CD8-positive, alpha-beta memory T cell (primary cell): Measurements from ENCODE around the gene MYL3. TPM values are rescaled to one million over a fixed set of nuclear protein-coding genes. Genes with fewer than 3 reads are reported as not detected.

Experiments used
- CTCF ChIA-PET: fragments of 350-600 bp; sonication (Branson Sonifier 250); formaldehyde crosslinking; loops from one replicate; lab custom pipeline; 2021; ENCODE audit warnings: antibody characterized with exemption; lab: Charles Lee
- POLR2A ChIA-PET: fragments of 350-600 bp; sonication (Branson Sonifier 250); formaldehyde crosslinking; loops from one replicate; lab custom pipeline; 2021; ENCODE audit warnings: antibody characterized with exemption; lab: Charles Lee
- DNase-seq, 5 donors: peaks; one replicate each; pipeline versions ENCODE4 v3.0.0 to v3.0.0-alpha.2; 2020 to 2022; ENCODE audit warnings: mixed read lengths in 1 of 5
- H3K27ac ChIP-seq: one replicate; pipeline ENCODE4 v1.7.0; 2013; ENCODE audit warnings: low read depth, mild to moderate bottlenecking, low read length, moderate library complexity
- H3K27me3 ChIP-seq: 2 replicates; pipeline ENCODE4 v1.7.0; 2013; ENCODE audit warnings: low read length, mild to moderate bottlenecking; ENCODE audit not compliant: insufficient read depth, poor library complexity, severe bottlenecking
- H3K36me3 ChIP-seq: 2 replicates; pipeline ENCODE4 v1.7.0; 2013; ENCODE audit warnings: mild to moderate bottlenecking, low read length, moderate library complexity; ENCODE audit not compliant: insufficient read depth
- H3K4me1 ChIP-seq: 2 replicates; pipeline ENCODE4 v1.7.0; 2013; ENCODE audit warnings: mild to moderate bottlenecking, low read length, moderate library complexity; ENCODE audit not compliant: insufficient read depth
- H3K4me3 ChIP-seq: 2 replicates; pipeline ENCODE4 v1.7.0; 2013; ENCODE audit warnings: mild to moderate bottlenecking, low read length
- H3K9me3 ChIP-seq: 2 replicates; pipeline ENCODE4 v1.7.0; 2013; ENCODE audit warnings: mild to moderate bottlenecking, low read length
- H3K27ac Mint-ChIP-seq, 8 donors: one replicate each; pipeline ENCODE4 v1.8.0; 2020 to 2021; ENCODE audit warnings: mixed read lengths in 8 of 8, mild to moderate bottlenecking in 6 of 8, inconsistent platforms in 3 of 8, moderate library complexity in 3 of 8
- H3K27me3 Mint-ChIP-seq, 2 donors: one replicate each; pipeline ENCODE4 v1.8.0; 2020 to 2021; ENCODE audit warnings: mixed read lengths in 2 of 2, mild to moderate bottlenecking in 1 of 2, moderate library complexity in 1 of 2
- H3K36me3 Mint-ChIP-seq, 3 donors: one replicate each; pipeline ENCODE4 v1.8.0; 2020 to 2021; ENCODE audit warnings: mixed read lengths in 3 of 3, inconsistent platforms in 1 of 3, mild to moderate bottlenecking in 1 of 3
- H3K4me1 Mint-ChIP-seq, 3 donors: one replicate each; pipeline ENCODE4 v1.8.0; 2020 to 2021; ENCODE audit warnings: mixed read lengths in 3 of 3, inconsistent platforms in 1 of 3, mild to moderate bottlenecking in 1 of 3
- H3K4me3 Mint-ChIP-seq, 7 donors: one replicate each; pipeline ENCODE4 v1.8.0; 2020 to 2021; ENCODE audit warnings: mixed read lengths in 7 of 7, mild to moderate bottlenecking in 6 of 7, moderate library complexity in 4 of 7, inconsistent platforms in 2 of 7
- H3K9me3 Mint-ChIP-seq, 5 donors: one replicate each; pipeline ENCODE4 v1.8.0; 2020 to 2022; ENCODE audit warnings: mixed read lengths in 5 of 5, mild to moderate bottlenecking in 3 of 5, moderate library complexity in 2 of 5, inconsistent platforms in 1 of 5
- polyA plus RNA-seq: library from polyadenylated mRNA; unstranded; fragments of 300-500 nt; fragmentation: Illumina TruSeq; gene quantifications from one replicate; pipeline ENCODE4 v1.2.3, GENCODE V29; 2021
- total RNA-seq, 2 experiments: library from RNA; stranded (reverse); gene quantifications; one replicate each; pipeline ENCODE4 v1.2.3, GENCODE V29; 2021

Gene MYL3
- total and polyA plus RNA-seq, 3 experiments from 2014 or later, result not detected

DNA sequence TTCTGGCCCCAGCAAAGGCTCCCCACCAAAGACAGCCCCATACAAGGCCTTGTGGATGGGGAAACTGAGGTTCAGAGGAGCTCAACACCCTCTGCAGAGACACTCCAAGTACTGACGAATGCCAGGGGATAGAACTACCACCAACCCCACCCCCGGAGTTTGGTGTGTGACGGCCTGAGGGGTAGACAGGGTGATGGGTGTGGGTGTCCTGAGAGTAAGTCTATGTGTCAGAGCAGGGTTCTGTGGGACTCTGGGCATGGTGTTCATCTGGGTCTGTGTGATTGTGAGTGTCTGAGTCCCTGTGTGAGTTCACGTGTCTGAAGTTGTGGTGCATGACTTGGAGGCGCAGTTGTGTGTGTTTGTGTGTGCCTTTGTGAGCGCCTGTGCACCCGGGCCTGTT is 21.7 kb upstream of the MYL3 start:
- Histone ChIP-seq H3K27ac (no peak overlapping the region), H3K27me3 (peaks cover 35% of the 10 kb centered on the region), H3K36me3 (no peaks in the 10 kb centered on the region), H3K9me3 (no peaks in the 10 kb centered on the region), H3K4me1 (no peaks in the 10 kb centered on the region), H3K4me3 (no peak overlapping the region)
- no peaks in the 10 kb centered on the region for H3K9me3 Mint-ChIP-seq
- peaks cover 29 to 47% of the 10 kb centered on the region in 2 donors for H3K27me3 Mint-ChIP-seq
- no peak overlapping the region for H3K27ac Mint-ChIP-seq
- no peaks in the 10 kb centered on the region for H3K36me3 Mint-ChIP-seq
- no peak for DNase-seq
- peaks cover 0 to 20% (median 4%) of the 10 kb centered on the region in 3 donors for H3K4me1 Mint-ChIP-seq
- ChIA-PET POLR2A (no interaction called here), CTCF (interaction anchor here (0.9 to 1.5 kb wide), 2 partner anchors 10 to 11 kb away, joined by 3 read pairs; no protein-coding TSS in a partner anchor)
- peak overlapping the region in 5 of 7 donors; percentile 14 to 37 (median 26) for H3K4me3 Mint-ChIP-seq

DNA sequence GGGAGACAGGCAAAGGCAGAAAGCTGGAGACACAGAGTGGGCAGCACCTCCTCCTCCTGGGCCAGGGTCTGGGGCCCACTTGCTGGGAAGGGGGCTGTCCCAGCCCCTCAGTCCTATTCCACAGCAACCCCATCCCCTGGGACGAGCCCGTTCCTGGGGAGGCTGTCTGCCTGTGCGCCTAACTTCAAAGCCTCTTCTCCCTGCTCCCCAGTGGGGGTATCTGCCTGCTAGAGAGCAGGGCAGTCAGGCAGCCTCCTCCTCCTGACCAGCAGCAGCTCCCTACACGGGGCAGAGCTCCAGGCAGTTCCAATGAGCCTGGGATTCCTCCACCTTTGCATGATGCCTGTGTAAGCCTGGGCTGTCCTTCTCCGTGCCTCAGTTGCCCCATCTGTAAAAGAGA is 21.2 kb upstream of the MYL3 start:
- H3K27me3 Mint-ChIP-seq, result peaks cover 34 to 46% of the 10 kb centered on the region in 2 donors
- H3K4me3 ChIP-seq, result no peak overlapping the region
- CTCF ChIA-PET, result interaction anchor here (1.5 kb wide), 1 partner anchor 10 kb away, joined by 3 read pairs; no protein-coding TSS in a partner anchor
- no peak overlapping the region for H3K27ac ChIP-seq
- no peaks in the 10 kb centered on the region for H3K9me3 ChIP-seq
- H3K27me3 ChIP-seq, result peaks cover 35% of the 10 kb centered on the region
- POLR2A ChIA-PET, result no interaction called here
- no peaks in the 10 kb centered on the region for H3K36me3 ChIP-seq
- H3K27ac Mint-ChIP-seq, result no peak overlapping the region
- no peaks in the 10 kb centered on the region for H3K36me3 Mint-ChIP-seq
- H3K4me1 ChIP-seq, result no peaks in the 10 kb centered on the region
- H3K4me1 Mint-ChIP-seq, result peaks cover 0 to 20% (median 4%) of the 10 kb centered on the region in 3 donors
- H3K9me3 Mint-ChIP-seq, result no peaks in the 10 kb centered on the region
- H3K4me3 Mint-ChIP-seq, result peak overlapping the region in 6 of 7 donors; percentile 14 to 27 (median 26)
- DNase-seq, result no peak

- POLR2A ChIA-PET, result no interaction called here
- H3K4me3 Mint-ChIP-seq, result peak overlapping the region; percentile 13 to 85 (median 45)
- no peaks in the 10 kb centered on the region for H3K9me3 Mint-ChIP-seq
- peaks cover 0 to 20% (median 4%) of the 10 kb centered on the region in 3 donors for H3K4me1 Mint-ChIP-seq
- no peak overlapping the region for H3K27ac Mint-ChIP-seq
- H3K36me3 ChIP-seq, result no peaks in the 10 kb centered on the region
- H3K27me3 Mint-ChIP-seq, result peaks cover 38 to 47% of the 10 kb centered on the region in 2 donors
- no peaks in the 10 kb centered on the region for H3K4me1 ChIP-seq
- H3K4me3 ChIP-seq, result no peak overlapping the region
- peaks cover 35% of the 10 kb centered on the region for H3K27me3 ChIP-seq
- H3K36me3 Mint-ChIP-seq, result no peaks in the 10 kb centered on the region
- no peak overlapping the region for H3K27ac ChIP-seq
- H3K9me3 ChIP-seq, result no peaks in the 10 kb centered on the region
- no peak for DNase-seq
- CTCF ChIA-PET, result interaction anchor here (1.0 to 2.1 kb wide), 2 partner anchors 11 to 17 kb away, joined by 4 to 10 read pairs; no protein-coding TSS in a partner anchor
Measured at GRCh38 chr3:46883830-46884185, 20.6 kb upstream of the MYL3 start.

DNA sequence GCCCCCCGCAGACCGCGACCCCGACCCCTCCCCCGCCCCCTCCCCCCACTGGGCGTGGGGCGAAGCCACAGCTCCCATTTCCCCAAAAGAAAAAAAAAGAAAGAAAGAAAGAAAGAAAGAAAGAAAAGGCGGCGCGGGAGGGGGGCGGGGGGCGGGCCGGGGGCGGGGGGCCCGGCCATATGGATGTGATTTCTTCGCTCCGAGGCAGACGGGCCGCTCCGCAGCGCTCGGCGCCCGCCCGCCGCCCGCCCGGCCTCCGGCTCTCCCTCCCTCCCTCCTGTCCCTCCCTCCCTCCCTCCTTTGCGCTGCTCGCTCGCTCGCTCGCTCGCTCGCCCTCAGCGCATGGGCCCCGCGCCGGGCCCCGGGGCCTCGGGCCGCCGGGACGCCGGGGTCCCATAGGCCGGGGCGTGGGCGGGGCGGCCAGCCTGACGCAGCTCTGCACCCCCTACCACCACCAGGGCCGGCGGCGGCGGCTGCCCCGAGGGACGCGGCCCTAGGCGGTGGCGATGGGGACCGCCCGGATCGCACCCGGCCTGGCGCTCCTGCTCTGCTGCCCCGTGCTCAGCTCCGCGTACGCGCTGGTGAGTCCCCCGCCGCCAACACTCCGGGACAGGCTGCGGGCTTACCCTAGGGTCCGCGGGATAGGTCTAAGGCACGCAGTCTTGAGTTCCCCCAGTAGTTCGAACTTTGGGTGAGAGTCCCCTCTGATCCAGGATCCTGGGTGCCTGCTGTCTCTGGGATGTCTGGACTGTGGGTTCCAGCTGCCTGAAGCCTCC is 20.0 kb upstream of the MYL3 start:
- ChIA-PET CTCF (interaction anchor here (1.0 to 2.1 kb wide), 3 partner anchors 12 to 26 kb away, joined by 4 to 10 read pairs (median 4); no protein-coding TSS in a partner anchor), POLR2A (no interaction called here)
- Histone ChIP-seq H3K27ac (no peak overlapping the region), H3K9me3 (no peaks in the 10 kb centered on the region), H3K27me3 (peaks cover 35% of the 10 kb centered on the region), H3K4me3 (no peak overlapping the region), H3K4me1 (no peaks in the 10 kb centered on the region), H3K36me3 (no peaks in the 10 kb centered on the region)
- Mint-ChIP-seq H3K27me3 (peaks cover 35 to 47% of the 10 kb centered on the region in 2 donors), H3K36me3 (no peaks in the 10 kb centered on the region), H3K9me3 (no peaks in the 10 kb centered on the region), H3K4me1 (peaks cover 0 to 20% (median 4%) of the 10 kb centered on the region in 3 donors), H3K27ac (no peak overlapping the region), H3K4me3 (peak overlapping the region in 6 of 7 donors; percentile 29 to 85 (median 74))
- DNase-seq, result no peak

GRCh38 chr3:46882377-46883053 is 19.3 kb upstream of the MYL3 start:
- no peak for DNase-seq
- Histone ChIP-seq H3K9me3 (no peaks in the 10 kb centered on the region), H3K27me3 (peaks cover 35% of the 10 kb centered on the region), H3K36me3 (no peaks in the 10 kb centered on the region), H3K27ac (no peak overlapping the region), H3K4me1 (no peaks in the 10 kb centered on the region), H3K4me3 (peak overlapping the region; percentile 34)
- peak overlapping the region in 1 of 8 donors; percentile 33 for H3K27ac Mint-ChIP-seq
- H3K9me3 Mint-ChIP-seq, result no peaks in the 10 kb centered on the region
- no peaks in the 10 kb centered on the region for H3K36me3 Mint-ChIP-seq
- peaks cover 35 to 47% of the 10 kb centered on the region in 2 donors for H3K27me3 Mint-ChIP-seq
- H3K4me1 Mint-ChIP-seq, result peaks cover 0 to 20% (median 4%) of the 10 kb centered on the region in 3 donors
- ChIA-PET POLR2A (no interaction called here), CTCF (interaction anchor here (1.4 to 2.1 kb wide), 3 partner anchors 8 to 27 kb away, joined by 4 to 10 read pairs (median 4); no protein-coding TSS in a partner anchor)
- H3K4me3 Mint-ChIP-seq, result peak overlapping the region; percentile 48 to 82 (median 75)

- peaks cover 35% of the 10 kb centered on the region for H3K27me3 ChIP-seq
- Mint-ChIP-seq H3K36me3 (no peaks in the 10 kb centered on the region), H3K4me3 (peak overlapping the region in 6 of 7 donors; percentile 23 to 66 (median 58)), H3K4me1 (peaks cover 0 to 20% (median 4%) of the 10 kb centered on the region in 3 donors), H3K27ac (no peak overlapping the region), H3K9me3 (no peaks in the 10 kb centered on the region), H3K27me3 (peaks cover 33 to 47% of the 10 kb centered on the region in 2 donors)
- H3K27ac ChIP-seq, result no peak overlapping the region
- DNase-seq, result no peak
- H3K4me3 ChIP-seq, result no peak overlapping the region
- H3K9me3 ChIP-seq, result no peaks in the 10 kb centered on the region
- H3K4me1 ChIP-seq, result no peaks in the 10 kb centered on the region
- ChIA-PET POLR2A (no interaction called here), CTCF (interaction anchor here (1.4 to 2.1 kb wide), 4 partner anchors 9 to 28 kb away, joined by 3 to 10 read pairs (median 4); no protein-coding TSS in a partner anchor)
- no peaks in the 10 kb centered on the region for H3K36me3 ChIP-seq
Measured at GRCh38 chr3:46881596-46882376, 18.5 kb upstream of the MYL3 start.

GRCh38 chr3:46880884-46881595 is 17.8 kb upstream of the MYL3 start:
- H3K4me1 Mint-ChIP-seq, result peaks cover 0 to 20% (median 4%) of the 10 kb centered on the region in 3 donors
- peaks cover 35% of the 10 kb centered on the region for H3K27me3 ChIP-seq
- H3K4me3 Mint-ChIP-seq, result peak overlapping the region; percentile 29 to 65 (median 54)
- H3K4me1 ChIP-seq, result no peaks in the 10 kb centered on the region
- H3K27me3 Mint-ChIP-seq, result peaks cover 33 to 47% of the 10 kb centered on the region in 2 donors
- no peaks in the 10 kb centered on the region for H3K9me3 Mint-ChIP-seq
- no peak for DNase-seq
- H3K4me3 ChIP-seq, result no peak overlapping the region
- H3K27ac Mint-ChIP-seq, result peak overlapping the region in 2 of 8 donors; percentile 32 to 58
- no peaks in the 10 kb centered on the region for H3K36me3 ChIP-seq
- ChIA-PET CTCF (interaction anchor here (0.7 to 1.7 kb wide), 3 partner anchors 10 to 29 kb away, joined by 3 to 4 read pairs (median 3); no protein-coding TSS in a partner anchor), POLR2A (no interaction called here)
- no peaks in the 10 kb centered on the region for H3K9me3 ChIP-seq
- H3K36me3 Mint-ChIP-seq, result no peaks in the 10 kb centered on the region
- H3K27ac ChIP-seq, result no peak overlapping the region
